ENCODE results near the gene DRAXIN. TPM values are rescaled to one million over a fixed set of nuclear protein-coding genes. Genes with fewer than 3 reads are reported as not detected.

DRAXIN gene
- total and polyA plus RNA-seq, 2 donors (not counting 3 experiments of a cell fraction or from before 2014, with no cell fraction given): 0.44 to 3.2 TPM

GRCh38 chr1:11751087-11751486, 59.6 kb downstream of the DRAXIN start:
- dilution Hi-C loops (cut with MboI; ENCODE audit: extremely low pct_ligation_motif_present, low sequenced_read_pairs) (no loop called here), intact Hi-C loops (cut with micrococcal nuclease) (no loop called here)
- Histone ChIP-seq H3K9me1 (replicated peaks; ENCODE audit: control insufficient read depth, extremely low read depth, insufficient read depth, low read length) (no peaks in the 10 kb centered on the region), H3K27ac (ENCODE audit: insufficient read depth, low read depth, low read length) (no peak overlapping the region), H3K27me3 (ENCODE audit: control insufficient read depth in 2 of 2, insufficient read depth in 2 of 2, low read length in 2 of 2) (no peaks in the 10 kb centered on the region), H3K9me3 (replicated peaks; ENCODE audit: control insufficient read depth, insufficient read depth, low read length) (no peaks in the 10 kb centered on the region), H3K4me2 (ENCODE audit: insufficient read depth, low read length) (no peak overlapping the region), H3K79me2 (ENCODE audit: control insufficient read depth, insufficient read depth, low read length) (no peaks in the 10 kb centered on the region), H3K4me3 (replicated peaks in 1 of 3; ENCODE audit: insufficient read depth in 1 of 3, low read depth in 1 of 3, low read length in 3 of 3) (no peak overlapping the region), H3K9ac (replicated peaks; ENCODE audit: extremely low read depth, insufficient read depth, low read length) (no peak overlapping the region), H3K4me1 (ENCODE audit: control insufficient read depth, extremely low read depth, insufficient read depth, low read length) (no peaks in the 10 kb centered on the region), H2AFZ (ENCODE audit: low read depth, low read length) (no peak overlapping the region), H3K36me3 (ENCODE audit: control insufficient read depth in 2 of 2, extremely low read depth in 1 of 2, insufficient read depth in 2 of 2, low read length in 2 of 2) (peaks cover 0 to 7% of the 10 kb centered on the region in 2 experiments), H4K20me1 (replicated peaks; ENCODE audit: control insufficient read depth, extremely low read depth, insufficient read depth, low read length) (no peaks in the 10 kb centered on the region)
- CTCF ChIA-PET: no interaction called here
- POLR2A ChIA-PET: no interaction called here
- no TSS peak for BruUV-seq (replicated peaks)
- DNase-seq (ENCODE audit: low read depth, low spot score) (no peak), FAIRE-seq (no peak)
- TF ChIP-seq FOS (IDR thresholded peaks at IDR 0.05; ENCODE audit: borderline replicate concordance, insufficient read depth, low read length): no peak
- no peak for TF ChIP-seq MYC (IDR thresholded peaks at IDR 0.05; ENCODE audit: low read depth, low read length)
- no peak for TF ChIP-seq POLR2AphosphoS5 (IDR thresholded peaks at IDR 0.05; ENCODE audit: insufficient read depth, low read depth, low read length)

GRCh38 chr1:11752359-11753088, 61.0 kb downstream of the DRAXIN start:
- H4K20me1 ChIP-seq (replicated peaks; ENCODE audit: control insufficient read depth, extremely low read depth, insufficient read depth, low read length): no peaks in the 10 kb centered on the region
- peaks cover 0 to 7% of the 10 kb centered on the region in 2 experiments for H3K36me3 ChIP-seq (ENCODE audit: control insufficient read depth in 2 of 2, extremely low read depth in 1 of 2, insufficient read depth in 2 of 2, low read length in 2 of 2)
- no peak overlapping the region for H3K4me3 ChIP-seq (replicated peaks in 1 of 3; ENCODE audit: insufficient read depth in 1 of 3, low read depth in 1 of 3, low read length in 3 of 3)
- no peak overlapping the region for H2AFZ ChIP-seq (ENCODE audit: low read depth, low read length)
- no TSS peak for BruUV-seq (replicated peaks)
- TF ChIP-seq MYC (IDR thresholded peaks at IDR 0.05; ENCODE audit: low read depth, low read length) (no peak), EZH2 (IDR thresholded peaks at IDR 0.05; ENCODE audit: borderline replicate concordance, low read depth, low read length, severe bottlenecking) (no peak), GATA2 (IDR thresholded peaks at IDR 0.05; ENCODE audit: insufficient read depth, insufficient read length, low read depth, low read length) (no peak), POLR2A (IDR thresholded peaks at IDR 0.05; ENCODE audit: low read depth, low read length) (no peak), FOS (IDR thresholded peaks at IDR 0.05; ENCODE audit: borderline replicate concordance, insufficient read depth, low read length) (no peak), JUN (IDR thresholded peaks at IDR 0.05; ENCODE audit: borderline replicate concordance, insufficient read depth, insufficient read length, low read depth) (no peak), POLR2AphosphoS5 (IDR thresholded peaks at IDR 0.05; ENCODE audit: insufficient read depth, low read depth, low read length) (no peak), CTCF (IDR thresholded peaks at IDR 0.05; ENCODE audit: extremely low read depth in 1 of 2, insufficient read depth in 1 of 2, low read depth in 1 of 2, low read length in 2 of 2) (no peak), MAX (IDR thresholded peaks at IDR 0.05; ENCODE audit: insufficient read depth, insufficient read length) (no peak)
- H3K4me1 ChIP-seq (ENCODE audit: control insufficient read depth, extremely low read depth, insufficient read depth, low read length): no peaks in the 10 kb centered on the region
- no peak overlapping the region for H3K27ac ChIP-seq (ENCODE audit: insufficient read depth, low read depth, low read length)
- CTCF ChIA-PET: interaction anchor here (0.7 to 1.1 kb wide), 2 partner anchors 8 to 88 kb away, joined by 3 to 4 read pairs; partner anchors contain the start of gene FBXO6
- no peaks in the 10 kb centered on the region for H3K9me1 ChIP-seq (replicated peaks; ENCODE audit: control insufficient read depth, extremely low read depth, insufficient read depth, low read length)
- H3K9me3 ChIP-seq (replicated peaks; ENCODE audit: control insufficient read depth, insufficient read depth, low read length): no peaks in the 10 kb centered on the region
- no peak for FAIRE-seq
- dilution Hi-C loops (cut with MboI; ENCODE audit: extremely low pct_ligation_motif_present, low sequenced_read_pairs): no loop called here
- intact Hi-C loops (cut with micrococcal nuclease): no loop called here
- H3K79me2 ChIP-seq (ENCODE audit: control insufficient read depth, insufficient read depth, low read length): no peaks in the 10 kb centered on the region
- no peak for DNase-seq (ENCODE audit: low read depth, low spot score)
- H3K9ac ChIP-seq (replicated peaks; ENCODE audit: extremely low read depth, insufficient read depth, low read length): no peak overlapping the region
- POLR2A ChIA-PET: no interaction called here
- no peak overlapping the region for H3K4me2 ChIP-seq (ENCODE audit: insufficient read depth, low read length)
- H3K27me3 ChIP-seq (ENCODE audit: control insufficient read depth in 2 of 2, insufficient read depth in 2 of 2, low read length in 2 of 2): no peaks in the 10 kb centered on the region
